Mammary epithelial cell (primary cell): ENCODE results near the gene CNTNAP2.

Experiments
- CTCF ChIP-seq, 2 donors: IDR thresholded peaks in 1 of 2; conservative IDR thresholded peaks in 1 of 2; 2 replicates each; pipeline ENCODE4 v1.5.1; 2011 to 2012; ENCODE audit warnings: inconsistent platforms in 2 of 2, low read length in 2 of 2, mild to moderate bottlenecking in 2 of 2, control low read depth in 1 of 2, low read depth in 1 of 2; ENCODE audit not compliant: insufficient read depth in 1 of 2; ENCODE audit errors: extremely low read depth in 1 of 2
- EZH2 ChIP-seq: IDR thresholded peaks from 2 replicates; pipeline ENCODE4 v1.6.1; 2012; ENCODE audit warnings: low read length, inconsistent platforms, borderline replicate concordance

- TF ChIP-seq CTCF (conservative IDR thresholded peaks at IDR 0.05 in 1 of 2, IDR thresholded peaks at IDR 0.05 in 1 of 2; ENCODE audit: extremely low read depth in 1 of 2, insufficient read depth in 1 of 2, low read depth in 1 of 2, low read length in 2 of 2), result no peak
- TF ChIP-seq EZH2, result no peak
These were observed 614.6 kb downstream of the CNTNAP2 start for GRCh38 chr7:146731185-146731584.
